HepG2 (cell line): ENCODE results near the gene CASZ1. TPM values are rescaled to one million over a fixed set of nuclear protein-coding genes. Genes with fewer than 3 reads are reported as not detected.

Experiments used
- EHMT2 ChIP-seq: fragments of 200-600 bp; sonication (generic); IDR thresholded peaks from 2 replicates; pipeline ENCODE4 v1.7.0; 2017; ENCODE audit warnings: antibody characterized with exemption, low read depth, low read length, borderline replicate concordance
- FOXC1 ChIP-seq: sonication (generic); formaldehyde crosslinking; IDR thresholded peaks from 2 replicates; pipeline ENCODE4 v1.8.0; 2022; ENCODE audit warnings: mild to moderate bottlenecking, missing genetic modification reagents, borderline replicate concordance
- RFX5 ChIP-seq: IDR thresholded peaks from 2 replicates; pipeline ENCODE4 v1.6.1; 2011; ENCODE audit warnings: low read depth, low read length, improper control_type of control experiment
- SMARCE1 ChIP-seq: fragments of 450-650 bp; IDR thresholded peaks from 2 replicates; pipeline ENCODE4 v1.6.1; 2017; ENCODE audit warnings: borderline replicate concordance
- ZFP36 ChIP-seq: fragments of 150-350 bp; IDR thresholded peaks from 2 replicates; pipeline ENCODE4 v1.6.1; 2018; ENCODE audit warnings: borderline replicate concordance, low read length, low read depth; ENCODE audit not compliant: partially characterized antibody
- ZNF547 ChIP-seq: sonication (generic); formaldehyde crosslinking; IDR thresholded peaks from 2 replicates; pipeline ENCODE4 v1.5.1; 2020; ENCODE audit warnings: mild to moderate bottlenecking, missing genetic modification reagents
- ZNF598 ChIP-seq: sonication (generic); formaldehyde crosslinking; IDR thresholded peaks from 2 replicates; pipeline ENCODE4 v1.5.1; 2020; ENCODE audit warnings: mild to moderate bottlenecking, missing genetic modification reagents, borderline replicate concordance
- ZNF660 ChIP-seq: sonication (generic); formaldehyde crosslinking; IDR thresholded peaks from 2 replicates; pipeline ENCODE4 v1.5.1; 2020; ENCODE audit warnings: mild to moderate bottlenecking, low read depth, missing genetic modification reagents, borderline replicate concordance
- ZNF672 ChIP-seq: sonication (generic); formaldehyde crosslinking; IDR thresholded peaks from 2 replicates; pipeline ENCODE4 v1.8.1; 2022; ENCODE audit warnings: missing genetic modification reagents
- ZSCAN25 ChIP-seq: sonication (generic); formaldehyde crosslinking; IDR thresholded peaks from 2 replicates; pipeline ENCODE4 v1.8.0; 2022; ENCODE audit warnings: mild to moderate bottlenecking, missing genetic modification reagents
- polyA plus RNA-seq, 8 experiments: library from polyadenylated mRNA; depleted of rRNA in 3 of 8; stranded (reverse) in 7 of 8; unstranded in 1 of 8; fragments of >200 nt; fragmentation: Illumina TruSeq in 4 of 8; extraction: Trizol in 4 of 8; gene quantifications; 2 replicates each; pipeline versions ENCODE4 v1.2.1 to v1.2.3, GENCODE V29; 2011 to 2016; ENCODE audit warnings: low read depth in 4 of 8, missing spikeins in 1 of 8, mixed read lengths in 1 of 8; ENCODE audit not compliant: insufficient read depth in 1 of 8
- total RNA-seq, 5 experiments: library from RNA; depleted of rRNA; stranded (reverse); fragments of >200 nt; fragmentation: Illumina TruSeq; extraction: Trizol; gene quantifications; 2 replicates each; pipeline ENCODE4 v1.2.3, GENCODE V29; 2016; ENCODE audit warnings: low read depth in 1 of 5
- TF ChIP-seq, protein P1 (sequence below): sonication (generic); formaldehyde crosslinking; IDR thresholded peaks from 2 replicates; pipeline ENCODE4 v1.9.0; 2022; ENCODE audit warnings: low read depth, missing genetic modification reagents
- TF ChIP-seq, protein P2 (sequence below): sonication (generic); formaldehyde crosslinking; IDR thresholded peaks from 2 replicates; pipeline ENCODE4 v1.8.0; 2022; ENCODE audit warnings: mild to moderate bottlenecking, missing genetic modification reagents, moderate library complexity
- TF ChIP-seq, protein P3 (sequence below): sonication (generic); formaldehyde crosslinking; conservative IDR thresholded peaks from 2 replicates; pipeline ENCODE4 v1.4.0; 2020; ENCODE audit warnings: mild to moderate bottlenecking, missing genetic modification reagents, moderate library complexity
- TF ChIP-seq, protein P4 (sequence below): sonication (generic); formaldehyde crosslinking; IDR thresholded peaks from 2 replicates; pipeline ENCODE4 v1.5.0; 2020; ENCODE audit warnings: mild to moderate bottlenecking, missing genetic modification reagents
- TF ChIP-seq, protein P5 (sequence below), 2 experiments: sonication (generic) in 1 of 2; formaldehyde crosslinking in 1 of 2; IDR thresholded peaks; 2 replicates each; pipeline versions ENCODE4 v1.4.0 to v1.6.1; 2016 to 2020; ENCODE audit warnings: borderline replicate concordance in 1 of 2, low read depth in 1 of 2, mild to moderate bottlenecking in 1 of 2, missing genetic modification reagents in 1 of 2

The CASZ1 gene
- total and polyA plus RNA-seq, 2 of the 13 experiments (the other 11 are each of a cell fraction or from before 2014, with no cell fraction given): 1.9 to 3.7 TPM

DNA sequence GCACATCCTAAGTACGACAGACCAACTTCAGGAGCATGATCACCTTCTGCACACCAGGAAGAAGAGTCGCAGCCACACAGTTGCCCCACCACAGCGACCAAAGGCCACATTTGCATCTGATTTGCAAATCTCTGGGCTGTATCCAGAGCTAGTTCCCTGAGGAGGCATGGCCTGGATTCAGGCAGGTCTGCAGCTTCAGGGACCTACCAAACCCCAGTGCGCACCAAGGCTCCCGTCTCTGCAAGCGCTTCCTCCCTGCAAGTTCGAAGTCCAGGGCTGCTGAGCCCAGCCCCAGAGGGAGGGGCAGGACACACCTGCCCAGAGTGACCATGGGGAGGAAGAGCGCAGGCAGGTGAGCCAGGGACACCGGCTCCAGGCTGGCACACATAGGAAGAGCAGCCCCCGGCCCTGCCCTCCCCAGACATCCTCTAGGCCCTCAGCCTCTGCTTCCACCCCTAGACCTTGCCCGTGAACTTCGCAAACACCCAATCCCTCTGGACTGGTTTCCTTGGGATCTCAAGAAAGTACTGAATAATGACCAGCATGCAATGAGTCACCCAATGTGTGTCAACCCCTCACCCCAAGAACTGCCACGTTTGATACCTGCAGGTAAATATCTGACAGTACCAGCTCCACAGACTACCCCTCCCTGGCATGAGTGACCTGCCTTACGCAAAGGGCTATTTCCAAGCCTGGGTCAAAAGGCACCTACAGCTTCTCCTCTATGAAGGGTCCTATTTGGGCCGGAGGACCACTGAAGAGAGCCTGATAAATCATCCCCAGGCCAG lies 36.8 kb downstream of the CASZ1 start (continued):
- TF ChIP-seq ZNF660 (CRISPR knock-in tag) (no peak), ZNF598 (CRISPR knock-in tag) (no peak), EHMT2 (no peak), ZNF672 (CRISPR knock-in tag) (no peak), RFX5 (no peak), SMARCE1 (no peak), FOXC1 (CRISPR knock-in tag) (no peak), ZSCAN25 (CRISPR knock-in tag) (peak; percentile 99), ZFP36 (no peak), ZNF547 (CRISPR knock-in tag) (no peak)
- TF ChIP-seq, protein P1, sequence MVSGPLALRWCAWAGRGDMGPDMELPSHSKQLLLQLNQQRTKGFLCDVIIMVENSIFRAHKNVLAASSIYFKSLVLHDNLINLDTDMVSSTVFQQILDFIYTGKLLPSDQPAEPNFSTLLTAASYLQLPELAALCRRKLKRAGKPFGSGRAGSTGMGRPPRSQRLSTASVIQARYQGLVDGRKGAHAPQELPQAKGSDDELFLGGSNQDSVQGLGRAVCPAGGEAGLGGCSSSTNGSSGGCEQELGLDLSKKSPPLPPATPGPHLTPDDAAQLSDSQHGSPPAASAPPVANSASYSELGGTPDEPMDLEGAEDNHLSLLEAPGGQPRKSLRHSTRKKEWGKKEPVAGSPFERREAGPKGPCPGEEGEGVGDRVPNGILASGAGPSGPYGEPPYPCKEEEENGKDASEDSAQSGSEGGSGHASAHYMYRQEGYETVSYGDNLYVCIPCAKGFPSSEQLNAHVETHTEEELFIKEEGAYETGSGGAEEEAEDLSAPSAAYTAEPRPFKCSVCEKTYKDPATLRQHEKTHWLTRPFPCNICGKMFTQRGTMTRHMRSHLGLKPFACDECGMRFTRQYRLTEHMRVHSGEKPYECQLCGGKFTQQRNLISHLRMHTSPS (CRISPR knock-in tag): no peak
- TF ChIP-seq, protein P2, sequence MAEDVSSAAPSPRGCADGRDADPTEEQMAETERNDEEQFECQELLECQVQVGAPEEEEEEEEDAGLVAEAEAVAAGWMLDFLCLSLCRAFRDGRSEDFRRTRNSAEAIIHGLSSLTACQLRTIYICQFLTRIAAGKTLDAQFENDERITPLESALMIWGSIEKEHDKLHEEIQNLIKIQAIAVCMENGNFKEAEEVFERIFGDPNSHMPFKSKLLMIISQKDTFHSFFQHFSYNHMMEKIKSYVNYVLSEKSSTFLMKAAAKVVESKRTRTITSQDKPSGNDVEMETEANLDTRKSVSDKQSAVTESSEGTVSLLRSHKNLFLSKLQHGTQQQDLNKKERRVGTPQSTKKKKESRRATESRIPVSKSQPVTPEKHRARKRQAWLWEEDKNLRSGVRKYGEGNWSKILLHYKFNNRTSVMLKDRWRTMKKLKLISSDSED (CRISPR knock-in tag): no peak
- TF ChIP-seq, protein P3, sequence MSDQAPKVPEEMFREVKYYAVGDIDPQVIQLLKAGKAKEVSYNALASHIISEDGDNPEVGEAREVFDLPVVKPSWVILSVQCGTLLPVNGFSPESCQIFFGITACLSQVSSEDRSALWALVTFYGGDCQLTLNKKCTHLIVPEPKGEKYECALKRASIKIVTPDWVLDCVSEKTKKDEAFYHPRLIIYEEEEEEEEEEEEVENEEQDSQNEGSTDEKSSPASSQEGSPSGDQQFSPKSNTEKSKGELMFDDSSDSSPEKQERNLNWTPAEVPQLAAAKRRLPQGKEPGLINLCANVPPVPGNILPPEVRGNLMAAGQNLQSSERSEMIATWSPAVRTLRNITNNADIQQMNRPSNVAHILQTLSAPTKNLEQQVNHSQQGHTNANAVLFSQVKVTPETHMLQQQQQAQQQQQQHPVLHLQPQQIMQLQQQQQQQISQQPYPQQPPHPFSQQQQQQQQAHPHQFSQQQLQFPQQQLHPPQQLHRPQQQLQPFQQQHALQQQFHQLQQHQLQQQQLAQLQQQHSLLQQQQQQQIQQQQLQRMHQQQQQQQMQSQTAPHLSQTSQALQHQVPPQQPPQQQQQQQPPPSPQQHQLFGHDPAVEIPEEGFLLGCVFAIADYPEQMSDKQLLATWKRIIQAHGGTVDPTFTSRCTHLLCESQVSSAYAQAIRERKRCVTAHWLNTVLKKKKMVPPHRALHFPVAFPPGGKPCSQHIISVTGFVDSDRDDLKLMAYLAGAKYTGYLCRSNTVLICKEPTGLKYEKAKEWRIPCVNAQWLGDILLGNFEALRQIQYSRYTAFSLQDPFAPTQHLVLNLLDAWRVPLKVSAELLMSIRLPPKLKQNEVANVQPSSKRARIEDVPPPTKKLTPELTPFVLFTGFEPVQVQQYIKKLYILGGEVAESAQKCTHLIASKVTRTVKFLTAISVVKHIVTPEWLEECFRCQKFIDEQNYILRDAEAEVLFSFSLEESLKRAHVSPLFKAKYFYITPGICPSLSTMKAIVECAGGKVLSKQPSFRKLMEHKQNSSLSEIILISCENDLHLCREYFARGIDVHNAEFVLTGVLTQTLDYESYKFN (CRISPR knock-in tag): 0 out of 2 replicates have a peak, but pooled peaks have one; percentile 20
- TF ChIP-seq, protein P4, sequence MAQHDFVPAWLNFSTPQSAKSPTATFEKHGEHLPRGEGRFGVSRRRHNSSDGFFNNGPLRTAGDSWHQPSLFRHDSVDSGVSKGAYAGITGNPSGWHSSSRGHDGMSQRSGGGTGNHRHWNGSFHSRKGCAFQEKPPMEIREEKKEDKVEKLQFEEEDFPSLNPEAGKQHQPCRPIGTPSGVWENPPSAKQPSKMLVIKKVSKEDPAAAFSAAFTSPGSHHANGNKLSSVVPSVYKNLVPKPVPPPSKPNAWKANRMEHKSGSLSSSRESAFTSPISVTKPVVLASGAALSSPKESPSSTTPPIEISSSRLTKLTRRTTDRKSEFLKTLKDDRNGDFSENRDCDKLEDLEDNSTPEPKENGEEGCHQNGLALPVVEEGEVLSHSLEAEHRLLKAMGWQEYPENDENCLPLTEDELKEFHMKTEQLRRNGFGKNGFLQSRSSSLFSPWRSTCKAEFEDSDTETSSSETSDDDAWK (CRISPR knock-in tag): no peak
- TF ChIP-seq, protein P5, sequence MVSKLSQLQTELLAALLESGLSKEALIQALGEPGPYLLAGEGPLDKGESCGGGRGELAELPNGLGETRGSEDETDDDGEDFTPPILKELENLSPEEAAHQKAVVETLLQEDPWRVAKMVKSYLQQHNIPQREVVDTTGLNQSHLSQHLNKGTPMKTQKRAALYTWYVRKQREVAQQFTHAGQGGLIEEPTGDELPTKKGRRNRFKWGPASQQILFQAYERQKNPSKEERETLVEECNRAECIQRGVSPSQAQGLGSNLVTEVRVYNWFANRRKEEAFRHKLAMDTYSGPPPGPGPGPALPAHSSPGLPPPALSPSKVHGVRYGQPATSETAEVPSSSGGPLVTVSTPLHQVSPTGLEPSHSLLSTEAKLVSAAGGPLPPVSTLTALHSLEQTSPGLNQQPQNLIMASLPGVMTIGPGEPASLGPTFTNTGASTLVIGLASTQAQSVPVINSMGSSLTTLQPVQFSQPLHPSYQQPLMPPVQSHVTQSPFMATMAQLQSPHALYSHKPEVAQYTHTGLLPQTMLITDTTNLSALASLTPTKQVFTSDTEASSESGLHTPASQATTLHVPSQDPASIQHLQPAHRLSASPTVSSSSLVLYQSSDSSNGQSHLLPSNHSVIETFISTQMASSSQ (IDR thresholded peaks at IDR 0.05; ENCODE audit: low read depth): no peak
- TF ChIP-seq, protein P5 (CRISPR knock-in tag; IDR thresholded peaks at IDR 0.05; ENCODE audit: borderline replicate concordance): no peak
